ENCODE data around the gene GDPD3.
"Not testable (repeated sequence)": the region's sequence is repeated elsewhere in the genome, so short reads cannot be mapped to it uniquely, and the experiment has no call there.

The GDPD3 gene

GRCh38 chr16:30122604-30123160 lies 9.3 kb upstream of the GDPD3 start:
- no peak for DNase-seq (ENCODE audit: low spot score)

DNA sequence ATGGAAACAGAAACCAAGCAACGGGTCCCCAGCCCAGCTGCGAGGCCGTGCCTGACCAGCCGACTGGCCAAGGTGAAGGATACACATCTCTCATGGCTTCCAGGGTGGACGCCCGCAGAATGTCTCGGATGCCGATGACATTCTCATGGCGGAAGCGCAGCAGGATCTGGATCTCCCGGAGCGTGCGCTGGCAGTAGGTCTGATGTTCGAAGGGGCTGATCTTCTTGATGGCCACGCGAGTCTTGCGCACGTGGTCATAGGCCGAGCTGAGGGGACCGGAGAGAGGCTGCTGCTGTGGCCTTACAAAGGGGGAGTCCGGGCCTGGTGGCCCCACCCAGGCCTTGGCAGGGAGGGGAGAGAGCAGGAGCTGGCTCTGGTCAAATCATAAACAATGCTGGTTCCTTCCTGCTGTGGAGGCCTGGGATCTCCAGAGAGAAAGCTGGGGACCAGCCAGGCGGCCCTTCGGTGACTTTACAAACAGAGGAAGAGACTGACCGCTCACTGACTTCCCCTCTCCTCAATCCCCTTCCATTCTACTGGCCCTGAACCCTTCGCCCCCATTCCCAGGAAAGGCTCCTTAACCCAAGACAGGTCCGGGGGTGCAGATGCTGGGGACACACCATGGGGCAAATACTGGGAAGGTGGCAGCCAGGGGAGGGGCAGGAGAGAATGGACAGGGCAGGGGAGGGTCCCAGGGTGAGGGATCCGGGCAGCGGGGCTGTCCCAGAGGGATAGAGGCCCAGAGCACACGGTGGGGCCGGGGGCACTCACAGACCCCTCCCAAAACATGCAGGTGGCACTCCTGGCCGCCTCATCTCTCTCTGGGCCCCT lies 8.6 kb upstream of the GDPD3 start:
- DNase-seq (ENCODE audit: low spot score): no peak

- no peak for DNase-seq (ENCODE audit: low spot score)
Observed at GRCh38 chr16:30120340-30121105, 7.2 kb upstream of the GDPD3 start.

GRCh38 chr16:30119428-30119827 lies 6.1 kb upstream of the GDPD3 start:
- DNase-seq (ENCODE audit: low spot score): no peak

DNA sequence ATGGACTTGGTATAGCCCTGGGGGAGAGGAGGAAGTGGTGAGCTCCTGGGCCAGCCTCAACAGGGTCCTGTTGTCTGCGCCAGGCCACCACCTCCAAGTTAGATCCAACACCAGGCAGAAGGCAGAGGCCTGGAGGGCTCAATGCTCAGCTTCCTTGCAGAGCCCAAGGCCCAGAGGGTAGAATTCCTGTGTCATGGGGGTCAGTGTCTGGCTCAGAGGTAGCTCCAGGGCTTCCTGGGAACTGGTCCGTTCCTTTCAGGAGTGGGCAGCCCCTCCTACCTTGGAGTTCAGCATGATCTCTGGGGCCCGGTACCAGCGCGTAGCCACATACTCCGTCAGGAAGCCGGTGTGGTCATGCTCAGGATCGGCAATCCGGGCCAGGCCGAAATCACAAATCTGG lies 4.4 kb upstream of the GDPD3 start:
- DNase-seq (ENCODE audit: low spot score): no peak

DNA sequence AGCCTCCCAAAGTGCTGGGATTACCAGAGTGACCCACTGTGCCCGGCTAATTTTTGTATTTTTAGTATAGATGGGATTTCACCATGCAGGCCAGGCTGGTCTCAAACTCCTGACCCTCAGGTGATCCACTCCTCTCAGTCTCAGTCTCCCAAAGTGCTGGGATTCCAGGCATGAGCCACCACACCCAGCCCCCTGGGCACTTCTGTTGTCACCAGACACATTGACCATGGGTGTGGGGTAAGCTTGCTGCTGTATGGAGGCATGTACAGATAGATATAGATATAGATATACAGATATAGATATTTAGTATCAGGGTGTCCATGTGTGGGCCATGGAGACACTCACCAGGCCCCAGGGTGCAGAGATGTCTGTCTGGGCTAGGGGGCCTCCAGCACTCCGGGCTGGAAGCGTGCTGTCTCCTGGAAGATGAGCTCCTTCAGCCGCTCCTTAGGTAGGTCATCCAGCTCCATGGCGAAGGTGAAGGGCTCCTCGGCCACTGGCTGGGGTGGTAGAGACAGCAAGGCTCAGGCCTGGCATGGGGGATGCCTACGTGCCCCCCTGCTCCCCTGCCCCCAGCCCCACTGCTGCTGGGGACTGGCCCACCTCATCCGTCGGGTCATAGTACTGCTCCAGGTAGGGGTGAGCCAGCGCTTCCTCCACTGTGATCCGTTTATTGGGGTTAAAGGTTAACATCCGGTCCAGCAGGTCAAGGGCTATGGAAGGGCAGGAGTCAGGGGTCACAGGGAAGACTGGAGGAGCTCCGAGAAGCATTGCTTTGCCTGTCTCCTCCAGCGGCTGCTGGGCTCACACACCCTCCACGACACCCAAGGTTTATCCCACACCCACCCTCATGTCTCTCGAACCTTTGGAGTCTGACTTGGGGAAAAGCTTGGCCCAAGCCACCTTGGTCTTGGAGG lies 3.2 kb upstream of the GDPD3 start:
- DNase-seq (ENCODE audit: low spot score): no peak

GRCh38 chr16:30115238-30115637 lies 1.9 kb upstream of the GDPD3 start:
- DNase-seq (ENCODE audit: low spot score): no peak

- DNase-seq (ENCODE audit: low spot score): not testable (repeated sequence)
Observed at GRCh38 chr16:30114833-30115232, 1.5 kb upstream of the GDPD3 start.

- no peak for DNase-seq (ENCODE audit: low spot score)
Observed at GRCh38 chr16:30114411-30114810, 1.1 kb upstream of the GDPD3 start.

DNA sequence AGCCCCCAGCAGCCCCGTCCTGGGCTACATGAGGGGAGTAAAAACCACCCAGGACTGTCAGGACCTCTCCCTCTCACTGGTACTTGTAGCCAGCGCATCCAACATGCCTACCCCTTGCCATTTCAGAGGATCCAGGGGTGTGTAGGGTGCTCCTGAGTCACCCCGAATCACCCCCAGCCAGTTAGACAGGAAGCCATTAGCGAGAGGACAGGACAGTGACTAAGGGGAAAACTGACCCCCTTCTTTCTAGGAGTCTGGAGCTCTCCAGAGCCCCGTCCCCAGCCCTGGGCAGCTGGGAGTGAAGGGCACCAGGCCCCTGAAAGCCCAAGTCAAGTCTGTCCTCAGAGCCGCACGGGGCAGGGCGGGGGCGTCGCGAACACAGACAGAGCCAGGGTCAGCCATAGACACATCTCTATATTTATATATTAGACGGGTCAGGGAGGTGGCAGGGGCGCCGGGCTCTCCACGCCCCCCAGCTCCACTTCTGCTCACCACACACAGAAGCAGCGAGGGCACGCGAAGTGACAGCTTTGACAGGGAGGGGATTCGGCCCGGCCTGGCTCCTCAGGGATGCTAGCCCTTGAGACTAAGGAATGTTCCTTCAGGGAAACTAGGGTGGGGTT lies 485 bp upstream of the GDPD3 start:
- no peak for DNase-seq (ENCODE audit: low spot score)

DNA sequence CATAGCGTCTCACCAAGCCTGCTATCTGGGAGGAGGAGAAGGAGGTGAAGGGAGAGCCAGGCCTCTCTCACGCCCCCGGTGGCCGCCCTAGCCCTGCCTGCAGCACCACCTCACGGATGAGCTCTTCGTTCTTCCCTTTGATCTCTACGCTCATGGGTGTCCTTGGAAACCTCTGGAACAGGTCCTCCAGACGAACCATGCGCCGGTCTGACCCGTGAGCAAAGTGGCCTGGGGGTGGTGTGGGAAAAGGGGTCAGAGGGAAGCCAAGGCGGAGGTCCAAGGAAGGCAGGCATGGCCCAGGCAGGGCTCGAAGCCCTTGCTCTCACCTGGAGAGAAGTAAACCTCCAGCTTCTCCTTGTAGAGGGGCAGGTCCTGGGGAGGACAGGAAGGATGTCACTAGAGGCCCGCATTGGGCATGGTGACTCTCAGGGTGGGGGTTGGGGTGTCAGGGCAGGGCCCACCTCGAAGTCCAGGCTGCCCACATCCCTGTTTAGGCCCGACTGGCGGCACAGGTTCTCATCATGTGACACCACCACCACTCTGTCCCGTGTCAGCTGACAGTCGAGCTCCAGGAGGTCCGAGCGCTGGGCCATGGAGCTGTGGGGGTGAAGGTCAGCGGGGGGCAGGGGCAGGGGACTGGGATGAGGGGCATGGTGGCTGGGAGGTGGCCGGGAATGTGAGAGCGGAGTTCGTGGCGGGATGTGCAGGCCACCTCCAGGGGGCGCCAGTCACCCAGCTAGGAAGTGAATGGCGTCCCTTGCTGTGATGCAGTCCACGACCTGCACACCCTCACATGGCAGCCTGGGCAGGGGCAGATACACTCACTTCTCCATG lies 923 bp downstream of the GDPD3 start:
- DNase-seq (ENCODE audit: low spot score): peak; percentile 63

DNA sequence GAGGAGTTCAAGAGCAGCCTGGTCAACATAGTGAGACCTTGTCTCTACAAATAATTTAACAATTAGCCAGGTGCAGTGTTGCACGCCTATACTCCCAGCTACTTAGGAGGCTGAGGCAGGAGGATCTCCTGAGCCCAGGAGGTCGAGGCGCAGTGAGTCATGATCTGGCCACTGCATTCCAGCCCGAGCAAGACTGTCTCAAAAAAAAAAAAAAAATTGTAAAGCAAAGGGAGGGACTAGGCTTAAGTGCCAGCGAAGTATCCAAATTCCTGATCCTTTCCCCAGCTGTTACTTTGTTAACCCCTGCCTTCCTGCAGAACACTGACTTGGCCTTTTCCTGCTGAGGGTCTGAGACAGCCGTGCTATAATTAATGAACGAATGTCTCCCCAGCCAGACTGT lies 2.7 kb downstream of the GDPD3 start:
- DNase-seq (ENCODE audit: low spot score): no peak

DNA sequence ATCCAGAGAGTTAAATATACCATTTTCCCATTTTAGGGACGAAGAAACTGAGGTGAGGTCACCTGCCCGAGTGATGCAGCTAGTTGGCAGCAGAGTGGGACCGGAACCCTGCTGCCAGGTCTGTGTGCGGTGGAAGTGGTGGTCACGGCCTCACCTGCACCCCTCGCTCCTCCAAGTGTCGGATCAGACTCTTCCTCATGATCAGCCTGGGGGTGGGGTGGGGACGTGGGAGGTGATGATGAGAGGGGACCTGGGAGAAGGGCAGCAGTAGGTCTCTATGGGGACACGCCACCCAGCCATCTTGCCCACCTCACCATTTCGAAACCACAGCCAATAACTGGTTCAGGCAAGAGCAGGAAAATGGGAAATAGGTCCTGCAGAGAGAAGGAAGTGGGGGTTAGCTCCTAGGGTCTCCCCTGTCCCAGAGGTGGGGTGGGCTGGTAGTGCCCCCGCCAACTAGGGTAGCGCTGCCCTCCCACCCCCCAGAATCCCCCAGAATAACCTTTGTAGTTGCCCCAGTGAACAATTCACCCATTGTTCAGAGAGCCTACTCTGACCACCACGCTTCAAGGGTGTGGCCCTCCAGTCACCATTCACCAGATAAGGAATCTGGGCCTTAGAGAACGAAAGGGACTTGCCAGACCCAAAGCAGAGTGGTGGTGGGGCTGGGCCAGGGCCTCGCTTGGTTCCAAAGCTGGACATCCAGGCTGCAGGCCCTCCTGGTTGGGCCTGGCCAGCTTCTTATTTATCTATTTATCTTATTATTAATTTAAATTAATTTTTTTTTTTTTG lies 5.1 kb downstream of the GDPD3 start:
- no peak for DNase-seq (ENCODE audit: low spot score)

- no peak for DNase-seq (ENCODE audit: low spot score)
Observed at GRCh38 chr16:30104492-30104891, 8.8 kb downstream of the GDPD3 start.

- no peak for DNase-seq (ENCODE audit: low spot score)
Observed at GRCh38 chr16:30104090-30104489, 9.2 kb downstream of the GDPD3 start.

GRCh38 chr16:30096862-30097563 lies 16.3 kb downstream of the GDPD3 start:
- no peak for DNase-seq (ENCODE audit: low spot score)

DNA sequence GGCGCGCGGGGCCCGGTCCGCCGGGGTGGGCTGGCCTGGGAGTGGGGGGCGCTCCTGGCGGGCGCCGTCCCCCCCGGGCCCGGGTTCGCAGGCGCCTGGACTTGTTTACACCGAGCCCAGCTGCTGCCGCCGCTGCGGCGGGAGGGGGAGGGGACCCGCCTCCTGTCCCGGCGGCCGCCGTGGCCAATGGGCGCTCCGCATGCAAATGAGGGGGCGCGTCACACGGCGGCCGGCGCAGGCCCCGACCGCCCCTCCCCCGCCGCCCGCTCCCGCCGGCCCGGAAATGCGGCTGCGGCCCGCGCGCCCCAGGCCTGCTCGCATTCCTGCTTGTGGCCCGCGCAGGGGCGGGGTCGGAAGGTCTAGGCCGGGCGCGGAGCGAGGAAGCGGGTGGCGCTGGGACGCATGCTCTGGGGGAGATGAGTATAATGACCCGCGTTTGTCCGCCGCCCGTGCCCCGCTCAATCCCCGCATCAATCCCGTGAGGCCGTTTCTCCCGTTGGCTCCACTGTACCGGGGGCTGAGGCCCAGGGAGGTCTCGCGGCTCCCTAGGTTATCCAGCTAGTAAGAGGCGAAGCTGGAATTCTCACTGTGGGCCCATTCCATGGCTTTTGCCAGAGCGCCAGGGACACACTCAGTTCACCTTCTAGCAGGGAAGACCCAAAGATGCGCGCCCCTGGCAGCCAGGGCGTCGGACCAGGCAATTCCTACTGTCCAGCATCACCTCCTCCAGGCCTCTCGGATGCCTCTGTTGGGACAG lies 17.1 kb downstream of the GDPD3 start, which contains the start of gene YPEL3:
TSS of gene YPEL3 (minus strand) at position 109 of the 757 bp plus-strand sequence. CDS start 731 bp downstream, outside the sequence.
- DNase-seq (ENCODE audit: low spot score): peak; percentile 86
